Upper lobe of right lung (tissue), 1 donor: ENCODE results near the gene CATSPER3. TPM values are rescaled to one million over a fixed set of nuclear protein-coding genes. Genes with fewer than 3 reads are reported as not detected.

Experiments
- ATAC-seq: fragments of 200-7000 bp; cut with Tn5 transposase; one replicate; pipeline ENCODE4 v1.9.1; 2020; ENCODE audit warnings: mild to moderate bottlenecking, moderate library complexity
- DNase-seq: peaks from one replicate; pipeline ENCODE4 v3.0.0-alpha.2; 2020
- H3K27ac ChIP-seq: fragments of 200-600 bp; one replicate; pipeline ENCODE4 v1.8.0; 2022
- H3K27me3 ChIP-seq: fragments of 200-600 bp; one replicate; pipeline ENCODE4 v1.8.0; 2022; ENCODE audit warnings: mild to moderate bottlenecking
- H3K36me3 ChIP-seq: fragments of 200-600 bp; one replicate; pipeline ENCODE4 v1.8.0; 2022
- H3K4me1 ChIP-seq: fragments of 200-600 bp; one replicate; pipeline ENCODE4 v1.8.0; 2022
- H3K4me3 ChIP-seq: fragments of 200-600 bp; one replicate; pipeline ENCODE4 v1.8.0; 2022; ENCODE audit warnings: mild to moderate bottlenecking
- H3K9me3 ChIP-seq: fragments of 200-600 bp; one replicate; pipeline ENCODE4 v1.8.0; 2022
- intact Hi-C: fragments of 100-400 bp; cut with DNase I; formaldehyde crosslinking; loops from one replicate; pipeline ENCODE4 v1.11.0; 2022
- total RNA-seq: library from RNA; stranded (reverse); fragmentation: NEBNext Ultra II Directional; extraction: Animal tissue kit (Norgen Biotek cat#: 25700); gene quantifications from one replicate; pipeline ENCODE4 v1.2.1, GENCODE V29; 2021
- TF ChIP-seq, protein P1 (sequence below): fragments of 200-600 bp; IDR thresholded peaks from one replicate; pipeline ENCODE4 v1.8.0; 2022; ENCODE audit warnings: antibody characterized with exemption
- donor health status: DM: no; HTN: yes; CAD: no; lungs with severe emphysema.

Gene CATSPER3
- total RNA-seq, 1 donor from 2014 or later: 0.87 TPM

DNA sequence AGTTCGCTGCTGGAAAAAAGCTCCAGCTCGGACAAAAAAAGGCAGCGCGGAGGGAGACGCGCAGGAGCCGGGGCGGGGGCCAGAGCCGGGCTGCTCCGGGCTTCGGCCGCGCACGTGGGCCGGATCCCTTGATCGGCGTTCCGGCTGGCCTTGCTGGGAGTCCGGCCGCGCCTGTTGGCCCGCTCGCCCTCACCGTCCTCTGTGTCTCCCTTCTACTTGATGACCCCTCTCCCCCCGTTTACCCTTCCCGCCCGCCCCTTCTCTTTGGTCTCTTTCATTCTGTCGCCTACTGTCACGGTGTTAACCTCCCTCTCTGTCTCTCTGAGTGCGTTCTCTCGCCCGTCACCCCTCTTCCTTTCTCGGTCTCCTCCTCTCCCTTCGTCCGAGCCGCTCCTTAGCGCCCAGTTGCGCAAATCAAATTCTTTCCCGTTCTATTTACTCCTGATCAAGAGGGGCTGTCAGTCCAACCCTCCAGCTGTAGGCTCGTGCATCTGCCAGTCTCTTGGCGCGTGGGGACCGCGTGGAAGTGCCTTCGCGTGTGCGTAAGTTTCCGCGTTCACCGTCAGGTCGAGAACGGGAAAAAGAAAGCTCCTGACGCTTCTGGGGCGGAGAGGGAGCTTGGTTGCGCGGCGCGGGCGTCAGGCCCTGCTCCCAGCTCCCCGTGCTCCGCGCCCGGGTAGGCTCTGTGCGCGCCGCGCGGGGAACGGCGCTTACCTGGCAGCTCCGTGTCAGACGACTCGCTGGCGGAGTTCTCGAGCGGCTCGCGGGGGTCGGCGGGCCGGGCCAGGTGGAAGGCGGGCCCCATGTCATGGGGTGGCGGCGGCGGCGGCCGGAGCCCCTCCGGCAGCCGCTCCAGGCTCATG is 65.5 kb downstream of the CATSPER3 start:
- no peak overlapping the region for H3K27ac ChIP-seq
- peaks cover 24% of the 10 kb centered on the region for H3K4me1 ChIP-seq
- ATAC-seq: peak; percentile 19
- H3K27me3 ChIP-seq: peaks cover 91% of the 10 kb centered on the region
- H3K9me3 ChIP-seq: no peaks in the 10 kb centered on the region
- intact Hi-C loops: no loop called here
- peak overlapping the region; percentile 39 for H3K4me3 ChIP-seq
- H3K36me3 ChIP-seq: no peaks in the 10 kb centered on the region
- TF ChIP-seq, protein P1, sequence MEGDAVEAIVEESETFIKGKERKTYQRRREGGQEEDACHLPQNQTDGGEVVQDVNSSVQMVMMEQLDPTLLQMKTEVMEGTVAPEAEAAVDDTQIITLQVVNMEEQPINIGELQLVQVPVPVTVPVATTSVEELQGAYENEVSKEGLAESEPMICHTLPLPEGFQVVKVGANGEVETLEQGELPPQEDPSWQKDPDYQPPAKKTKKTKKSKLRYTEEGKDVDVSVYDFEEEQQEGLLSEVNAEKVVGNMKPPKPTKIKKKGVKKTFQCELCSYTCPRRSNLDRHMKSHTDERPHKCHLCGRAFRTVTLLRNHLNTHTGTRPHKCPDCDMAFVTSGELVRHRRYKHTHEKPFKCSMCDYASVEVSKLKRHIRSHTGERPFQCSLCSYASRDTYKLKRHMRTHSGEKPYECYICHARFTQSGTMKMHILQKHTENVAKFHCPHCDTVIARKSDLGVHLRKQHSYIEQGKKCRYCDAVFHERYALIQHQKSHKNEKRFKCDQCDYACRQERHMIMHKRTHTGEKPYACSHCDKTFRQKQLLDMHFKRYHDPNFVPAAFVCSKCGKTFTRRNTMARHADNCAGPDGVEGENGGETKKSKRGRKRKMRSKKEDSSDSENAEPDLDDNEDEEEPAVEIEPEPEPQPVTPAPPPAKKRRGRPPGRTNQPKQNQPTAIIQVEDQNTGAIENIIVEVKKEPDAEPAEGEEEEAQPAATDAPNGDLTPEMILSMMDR: no peak
- DNase-seq: no peak

DNA sequence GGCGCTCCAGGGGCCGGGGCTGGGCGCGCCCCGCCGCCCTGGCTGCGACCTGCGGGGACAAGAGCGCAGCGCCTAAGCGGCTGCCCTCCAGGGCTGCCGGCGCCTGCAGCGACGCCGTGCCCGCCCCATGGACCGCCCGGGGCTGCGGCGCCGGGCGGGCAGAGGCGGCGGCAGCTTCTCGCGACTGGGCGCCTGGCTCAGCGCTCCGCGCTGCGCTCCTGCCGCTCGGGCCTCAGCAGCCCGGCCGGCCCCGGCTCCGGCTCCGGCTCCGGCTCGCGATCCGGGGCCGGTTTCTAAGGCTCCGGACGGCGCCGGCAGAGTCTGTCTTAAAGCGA is 66.2 kb downstream of the CATSPER3 start, which contains the start of gene PITX1:
TSS of gene PITX1 (minus strand) at position 328 of the 335 bp plus-strand sequence. CDS start 347 bp downstream, outside the sequence.
- Histone ChIP-seq H3K4me3 (peak within 1 kb of the TSS; percentile 39), H3K36me3 (no peaks in the 10 kb centered on the region), H3K27ac (no peak within 1 kb of the TSS), H3K27me3 (peaks cover 92% of the 10 kb centered on the region), H3K4me1 (peaks cover 28% of the 10 kb centered on the region), H3K9me3 (no peaks in the 10 kb centered on the region)
- intact Hi-C loops: no loop called here
- TF ChIP-seq, protein P1: no peak
- no peak for DNase-seq
- ATAC-seq: peak; percentile 12

GRCh38 chr5:135034236-135034962 is 66.7 kb downstream of the CATSPER3 start:
- intact Hi-C loops: no loop called here
- ATAC-seq: peak; percentile 25
- Histone ChIP-seq H3K4me1 (peaks cover 33% of the 10 kb centered on the region), H3K9me3 (no peaks in the 10 kb centered on the region), H3K27ac (no peak overlapping the region), H3K27me3 (peaks cover 92% of the 10 kb centered on the region), H3K36me3 (no peaks in the 10 kb centered on the region), H3K4me3 (peak overlapping the region; percentile 33)
- no peak for DNase-seq
- TF ChIP-seq, protein P1: no peak

DNA sequence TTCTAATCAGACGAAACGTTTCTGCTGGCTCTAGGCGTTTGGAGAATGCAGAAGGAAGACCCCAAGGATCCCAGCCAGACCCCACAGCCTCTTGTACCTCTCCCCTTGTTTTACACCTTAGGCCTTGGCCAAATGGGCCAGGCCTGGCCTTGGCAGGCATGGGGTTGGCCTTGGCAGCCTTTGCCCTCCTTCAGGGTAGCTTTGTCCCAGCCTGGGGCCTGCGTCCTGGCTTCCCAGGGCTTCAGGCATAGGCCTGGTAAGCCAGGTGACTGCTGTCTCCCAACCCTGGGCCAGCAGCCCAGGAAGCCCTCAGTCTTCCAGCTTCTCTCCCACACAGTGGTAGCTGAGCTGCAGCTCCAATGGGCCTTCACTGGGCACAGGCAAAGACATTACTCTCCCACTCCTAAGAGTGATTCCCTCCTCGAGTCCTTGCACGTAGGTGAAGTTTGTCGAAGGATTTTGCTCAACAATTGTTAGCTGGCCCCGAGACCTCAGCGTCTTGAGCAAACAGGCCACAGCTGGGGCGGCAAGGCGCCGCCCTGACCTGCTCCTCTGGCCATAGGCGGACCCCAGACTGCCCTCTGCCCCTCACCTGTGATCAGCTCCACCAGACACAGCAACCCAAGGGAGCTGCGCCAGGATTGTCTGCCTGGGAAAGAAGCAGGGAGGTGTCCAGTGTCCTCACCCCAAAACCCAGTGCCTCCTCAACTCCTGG is 67.4 kb downstream of the CATSPER3 start:
- no peak for DNase-seq
- no peaks in the 10 kb centered on the region for H3K9me3 ChIP-seq
- no peaks in the 10 kb centered on the region for H3K36me3 ChIP-seq
- TF ChIP-seq, protein P1: no peak
- no peak for ATAC-seq
- no peak overlapping the region for H3K4me3 ChIP-seq
- no peak overlapping the region for H3K27ac ChIP-seq
- peaks cover 92% of the 10 kb centered on the region for H3K27me3 ChIP-seq
- intact Hi-C loops: no loop called here
- H3K4me1 ChIP-seq: peaks cover 39% of the 10 kb centered on the region

- Histone ChIP-seq H3K27ac (no peak overlapping the region), H3K36me3 (no peaks in the 10 kb centered on the region), H3K27me3 (peaks cover 92% of the 10 kb centered on the region), H3K4me1 (peaks cover 39% of the 10 kb centered on the region), H3K4me3 (no peak overlapping the region), H3K9me3 (no peaks in the 10 kb centered on the region)
- intact Hi-C loops: no loop called here
- TF ChIP-seq, protein P1: no peak
- ATAC-seq (no peak), DNase-seq (no peak)
These were observed 67.9 kb downstream of the CATSPER3 start for GRCh38 chr5:135035678-135036030.
